Measurements from ENCODE around the gene DCUN1D3.
A peak's percentile ranks its signal among the peaks of the same experiment; 100 is the strongest.

DCUN1D3 gene

DNA sequence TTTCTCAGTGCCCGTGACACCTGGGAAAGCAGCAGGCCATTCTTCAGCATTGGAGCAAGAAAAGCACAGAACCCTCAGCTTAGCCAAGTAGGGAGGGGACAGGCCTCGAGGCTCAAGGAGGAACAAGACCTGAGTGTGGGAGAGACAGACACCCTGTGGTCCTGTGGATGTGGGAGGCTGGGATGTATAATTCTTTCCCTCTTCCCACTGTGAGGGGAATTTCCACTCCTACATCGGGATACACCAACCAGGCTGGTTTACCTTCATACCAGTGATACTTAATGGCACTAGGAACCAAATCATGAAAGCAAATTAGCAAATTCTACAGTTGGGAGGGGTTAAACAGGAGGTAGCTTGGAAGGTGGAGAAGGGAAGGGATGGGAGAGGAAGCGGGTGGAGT, 42.1 kb upstream of the DCUN1D3 start:
- DNase-seq (ENCODE audit: low read depth, low spot score): no peak
- in situ Hi-C loops (cut with HindIII; ENCODE audit: low sequenced_read_pairs): no loop called here
- H3K4me3 ChIP-seq (ENCODE audit: low read depth, low read length): no peak overlapping the region
- TF ChIP-seq, protein P1, sequence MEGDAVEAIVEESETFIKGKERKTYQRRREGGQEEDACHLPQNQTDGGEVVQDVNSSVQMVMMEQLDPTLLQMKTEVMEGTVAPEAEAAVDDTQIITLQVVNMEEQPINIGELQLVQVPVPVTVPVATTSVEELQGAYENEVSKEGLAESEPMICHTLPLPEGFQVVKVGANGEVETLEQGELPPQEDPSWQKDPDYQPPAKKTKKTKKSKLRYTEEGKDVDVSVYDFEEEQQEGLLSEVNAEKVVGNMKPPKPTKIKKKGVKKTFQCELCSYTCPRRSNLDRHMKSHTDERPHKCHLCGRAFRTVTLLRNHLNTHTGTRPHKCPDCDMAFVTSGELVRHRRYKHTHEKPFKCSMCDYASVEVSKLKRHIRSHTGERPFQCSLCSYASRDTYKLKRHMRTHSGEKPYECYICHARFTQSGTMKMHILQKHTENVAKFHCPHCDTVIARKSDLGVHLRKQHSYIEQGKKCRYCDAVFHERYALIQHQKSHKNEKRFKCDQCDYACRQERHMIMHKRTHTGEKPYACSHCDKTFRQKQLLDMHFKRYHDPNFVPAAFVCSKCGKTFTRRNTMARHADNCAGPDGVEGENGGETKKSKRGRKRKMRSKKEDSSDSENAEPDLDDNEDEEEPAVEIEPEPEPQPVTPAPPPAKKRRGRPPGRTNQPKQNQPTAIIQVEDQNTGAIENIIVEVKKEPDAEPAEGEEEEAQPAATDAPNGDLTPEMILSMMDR (IDR thresholded peaks at IDR 0.05; ENCODE audit: low read depth, low read length): no peak

GRCh38 chr16:20941636-20941926, 41.4 kb upstream of the DCUN1D3 start:
- no peak overlapping the region for H3K4me3 ChIP-seq (ENCODE audit: low read depth, low read length)
- in situ Hi-C loops (cut with HindIII; ENCODE audit: low sequenced_read_pairs): no loop called here
- TF ChIP-seq, protein P1 (IDR thresholded peaks at IDR 0.05; ENCODE audit: low read depth, low read length): no peak
- DNase-seq (ENCODE audit: low read depth, low spot score): no peak

- H3K4me3 ChIP-seq (ENCODE audit: low read depth, low read length): no peak overlapping the region
- in situ Hi-C loops (cut with HindIII; ENCODE audit: low sequenced_read_pairs): no loop called here
- no peak for DNase-seq (ENCODE audit: low read depth, low spot score)
- TF ChIP-seq, protein P1 (IDR thresholded peaks at IDR 0.05; ENCODE audit: low read depth, low read length): no peak
Measured at GRCh38 chr16:20940871-20941635, 40.9 kb upstream of the DCUN1D3 start.

- in situ Hi-C loops (cut with HindIII; ENCODE audit: low sequenced_read_pairs): no loop called here
- H3K4me3 ChIP-seq (ENCODE audit: low read depth, low read length): no peak overlapping the region
- DNase-seq (ENCODE audit: low read depth, low spot score): no peak
- TF ChIP-seq, protein P1 (IDR thresholded peaks at IDR 0.05; ENCODE audit: low read depth, low read length): no peak
Measured at GRCh38 chr16:20939611-20940010, 39.5 kb upstream of the DCUN1D3 start.

- TF ChIP-seq, protein P1 (IDR thresholded peaks at IDR 0.05; ENCODE audit: low read depth, low read length): no peak
- in situ Hi-C loops (cut with HindIII; ENCODE audit: low sequenced_read_pairs): no loop called here
- H3K4me3 ChIP-seq (ENCODE audit: low read depth, low read length): no peak overlapping the region
- peak; percentile 52 for DNase-seq (ENCODE audit: low read depth, low spot score)
Measured at GRCh38 chr16:20938426-20938825, 38.3 kb upstream of the DCUN1D3 start.

DNA sequence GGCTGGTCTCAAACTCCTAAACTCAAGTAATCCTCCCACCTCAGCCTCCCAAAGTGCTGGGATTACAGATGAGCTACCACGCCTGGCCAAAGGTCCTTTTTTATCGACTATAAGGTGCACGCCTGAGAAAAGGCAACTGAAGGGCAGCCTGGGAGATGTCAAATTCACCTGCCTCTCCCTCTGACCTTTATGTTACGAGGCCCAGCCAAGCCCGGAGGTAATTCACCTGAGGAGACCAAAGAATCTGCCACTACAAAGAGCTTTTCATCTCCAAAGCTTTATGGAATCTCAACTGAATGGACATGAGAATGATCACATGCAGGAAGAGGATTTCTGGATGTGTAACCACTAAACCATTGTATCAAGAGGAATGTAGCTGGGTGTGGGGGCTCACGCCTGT, 37.6 kb upstream of the DCUN1D3 start:
- H3K4me3 ChIP-seq (ENCODE audit: low read depth, low read length): no peak overlapping the region
- in situ Hi-C loops (cut with HindIII; ENCODE audit: low sequenced_read_pairs): no loop called here
- DNase-seq (ENCODE audit: low read depth, low spot score): no peak
- TF ChIP-seq, protein P1 (IDR thresholded peaks at IDR 0.05; ENCODE audit: low read depth, low read length): no peak

Data from astrocyte of the spinal cord (primary cell).